ENCODE data around the gene RGS6. TPM values are rescaled to one million over a fixed set of nuclear protein-coding genes. Genes with fewer than 3 reads are reported as not detected.

Gene RGS6
- total RNA-seq, 1 donor, result not detected

- no peak for DNase-seq (ENCODE audit: insufficient read length, low spot score, missing footprints)
Observed at GRCh38 chr14:72485695-72486094, 553.5 kb downstream of the RGS6 start.

DNA sequence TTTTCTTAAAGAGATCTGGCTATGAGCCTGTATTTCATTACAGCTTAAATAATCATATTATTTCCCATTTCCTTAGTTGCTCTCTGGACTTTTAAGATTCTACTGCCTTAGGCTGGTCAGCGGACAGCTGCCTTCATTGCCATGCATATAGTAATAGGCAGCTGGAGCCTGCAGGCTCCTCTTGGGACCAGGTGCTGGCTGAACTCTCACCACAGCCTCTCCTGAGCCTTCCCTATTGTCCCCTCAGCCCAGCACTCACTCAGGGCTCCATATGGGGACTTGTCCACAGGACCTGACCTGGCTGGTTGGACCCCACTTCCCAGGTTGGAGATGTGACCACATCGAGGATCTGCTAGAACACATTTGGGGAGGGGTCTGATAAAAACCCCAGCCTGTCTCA, 556.3 kb downstream of the RGS6 start:
- no peak overlapping the region for H2AFZ ChIP-seq (ENCODE audit: low read length)
- no peaks in the 10 kb centered on the region for H4K20me1 ChIP-seq (ENCODE audit: insufficient read depth, low read length)
- no peaks in the 10 kb centered on the region for H3K79me2 ChIP-seq (ENCODE audit: insufficient read depth, low read length)
- no peak overlapping the region for H3K4me3 ChIP-seq (ENCODE audit: insufficient read depth, low read length)
- H3K36me3 ChIP-seq (ENCODE audit: insufficient read depth, low read length), result no peaks in the 10 kb centered on the region
- DNase-seq (ENCODE audit: insufficient read length, low spot score, missing footprints), result no peak
- TF ChIP-seq, protein P1, sequence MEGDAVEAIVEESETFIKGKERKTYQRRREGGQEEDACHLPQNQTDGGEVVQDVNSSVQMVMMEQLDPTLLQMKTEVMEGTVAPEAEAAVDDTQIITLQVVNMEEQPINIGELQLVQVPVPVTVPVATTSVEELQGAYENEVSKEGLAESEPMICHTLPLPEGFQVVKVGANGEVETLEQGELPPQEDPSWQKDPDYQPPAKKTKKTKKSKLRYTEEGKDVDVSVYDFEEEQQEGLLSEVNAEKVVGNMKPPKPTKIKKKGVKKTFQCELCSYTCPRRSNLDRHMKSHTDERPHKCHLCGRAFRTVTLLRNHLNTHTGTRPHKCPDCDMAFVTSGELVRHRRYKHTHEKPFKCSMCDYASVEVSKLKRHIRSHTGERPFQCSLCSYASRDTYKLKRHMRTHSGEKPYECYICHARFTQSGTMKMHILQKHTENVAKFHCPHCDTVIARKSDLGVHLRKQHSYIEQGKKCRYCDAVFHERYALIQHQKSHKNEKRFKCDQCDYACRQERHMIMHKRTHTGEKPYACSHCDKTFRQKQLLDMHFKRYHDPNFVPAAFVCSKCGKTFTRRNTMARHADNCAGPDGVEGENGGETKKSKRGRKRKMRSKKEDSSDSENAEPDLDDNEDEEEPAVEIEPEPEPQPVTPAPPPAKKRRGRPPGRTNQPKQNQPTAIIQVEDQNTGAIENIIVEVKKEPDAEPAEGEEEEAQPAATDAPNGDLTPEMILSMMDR (IDR thresholded peaks at IDR 0.05; ENCODE audit: extremely low read depth, low read depth, low read length), result no peak
- H3K4me1 ChIP-seq (ENCODE audit: insufficient read depth, low read length), result no peaks in the 10 kb centered on the region
- H3K27ac ChIP-seq (ENCODE audit: low read depth, low read length), result no peak overlapping the region
- no peaks in the 10 kb centered on the region for H3K27me3 ChIP-seq (ENCODE audit: insufficient read depth, low read length)
- H3K4me2 ChIP-seq (ENCODE audit: insufficient read depth, low read length), result no peak overlapping the region
- H3K9me3 ChIP-seq (ENCODE audit: low read depth, low read length), result peaks cover 2% of the 10 kb centered on the region

More at GRCh38 chr14:72485695-72486094, 553.5 kb downstream of the RGS6 start:
- Histone ChIP-seq H3K4me1 (ENCODE audit: insufficient read depth, low read length) (no peaks in the 10 kb centered on the region), H3K36me3 (ENCODE audit: insufficient read depth, low read length) (no peaks in the 10 kb centered on the region), H2AFZ (ENCODE audit: low read length) (no peak overlapping the region), H3K79me2 (ENCODE audit: insufficient read depth, low read length) (no peaks in the 10 kb centered on the region), H3K27me3 (ENCODE audit: insufficient read depth, low read length) (peaks cover 4% of the 10 kb centered on the region), H3K9me3 (ENCODE audit: low read depth, low read length) (peaks cover 2% of the 10 kb centered on the region), H3K4me2 (ENCODE audit: insufficient read depth, low read length) (no peak overlapping the region), H4K20me1 (ENCODE audit: insufficient read depth, low read length) (no peaks in the 10 kb centered on the region), H3K27ac (ENCODE audit: low read depth, low read length) (no peak overlapping the region), H3K4me3 (ENCODE audit: insufficient read depth, low read length) (no peak overlapping the region)
- TF ChIP-seq, protein P1 (IDR thresholded peaks at IDR 0.05; ENCODE audit: extremely low read depth, low read depth, low read length), result no peak

DNA sequence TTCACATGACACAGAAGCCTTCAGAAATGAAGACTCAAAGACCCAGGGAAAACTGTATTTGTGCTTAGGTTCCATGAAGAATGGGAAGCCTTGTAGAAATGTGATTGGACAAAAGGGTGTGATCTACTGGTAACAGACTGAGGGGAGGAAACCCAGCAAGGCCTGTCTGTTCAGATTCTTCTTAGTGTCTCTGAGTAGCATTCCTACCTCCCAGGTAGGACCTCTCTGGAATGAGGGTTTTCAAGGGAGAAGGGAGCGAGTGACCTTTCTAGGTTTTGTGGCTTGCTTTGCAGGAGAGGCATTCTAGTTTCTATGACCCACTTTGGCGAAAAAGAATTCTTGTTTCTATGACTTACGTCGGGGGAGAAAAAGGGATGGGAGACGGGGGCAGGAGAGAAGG, 560.0 kb downstream of the RGS6 start:
- Histone ChIP-seq H3K36me3 (ENCODE audit: insufficient read depth, low read length) (no peaks in the 10 kb centered on the region), H3K79me2 (ENCODE audit: insufficient read depth, low read length) (no peaks in the 10 kb centered on the region), H2AFZ (ENCODE audit: low read length) (no peak overlapping the region), H3K4me2 (ENCODE audit: insufficient read depth, low read length) (no peak overlapping the region), H3K4me3 (ENCODE audit: insufficient read depth, low read length) (no peak overlapping the region), H3K4me1 (ENCODE audit: insufficient read depth, low read length) (no peaks in the 10 kb centered on the region), H3K9me3 (ENCODE audit: low read depth, low read length) (peaks cover 2% of the 10 kb centered on the region), H4K20me1 (ENCODE audit: insufficient read depth, low read length) (no peaks in the 10 kb centered on the region), H3K27ac (ENCODE audit: low read depth, low read length) (no peak overlapping the region), H3K27me3 (ENCODE audit: insufficient read depth, low read length) (peaks cover 21% of the 10 kb centered on the region)
- no peak for DNase-seq (ENCODE audit: insufficient read length, low spot score, missing footprints)
- TF ChIP-seq, protein P1 (IDR thresholded peaks at IDR 0.05; ENCODE audit: extremely low read depth, low read depth, low read length), result no peak

DNA sequence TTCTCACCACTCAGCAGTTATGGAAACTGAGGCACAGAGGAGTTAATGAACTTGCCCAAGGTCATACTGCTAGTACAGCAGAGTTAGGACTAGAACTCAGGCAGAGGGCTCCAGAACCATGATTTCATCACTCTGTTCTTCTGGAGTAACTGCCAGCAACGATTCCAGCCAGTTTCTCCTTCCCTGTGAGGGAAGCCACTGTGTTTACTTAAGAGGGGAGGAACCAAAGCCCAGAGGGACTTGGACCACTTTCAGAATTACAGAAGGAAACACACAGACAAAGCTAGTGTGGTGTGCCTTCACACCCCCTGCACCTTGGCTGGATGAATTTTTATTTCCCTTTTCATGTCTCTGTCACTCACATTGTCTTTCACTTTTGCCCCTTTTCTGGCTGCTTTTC, 563.4 kb downstream of the RGS6 start:
- Histone ChIP-seq H4K20me1 (ENCODE audit: insufficient read depth, low read length) (no peaks in the 10 kb centered on the region), H3K79me2 (ENCODE audit: insufficient read depth, low read length) (no peaks in the 10 kb centered on the region), H3K36me3 (ENCODE audit: insufficient read depth, low read length) (no peaks in the 10 kb centered on the region), H3K4me3 (ENCODE audit: insufficient read depth, low read length) (no peak overlapping the region), H2AFZ (ENCODE audit: low read length) (no peak overlapping the region), H3K9me3 (ENCODE audit: low read depth, low read length) (no peaks in the 10 kb centered on the region), H3K27me3 (ENCODE audit: insufficient read depth, low read length) (peaks cover 41% of the 10 kb centered on the region), H3K4me1 (ENCODE audit: insufficient read depth, low read length) (no peaks in the 10 kb centered on the region), H3K27ac (ENCODE audit: low read depth, low read length) (no peak overlapping the region), H3K4me2 (ENCODE audit: insufficient read depth, low read length) (peak overlapping the region; percentile 8)
- TF ChIP-seq, protein P1 (IDR thresholded peaks at IDR 0.05; ENCODE audit: extremely low read depth, low read depth, low read length), result no peak
- no peak for DNase-seq (ENCODE audit: insufficient read length, low spot score, missing footprints)

All from osteoblast (primary cell).